NCI-H2081 (cell line): Measurements from ENCODE around the gene TIMM44.
"Not testable (repeated sequence)": the region's sequence is repeated elsewhere in the genome, so short reads cannot be mapped to it uniquely, and the experiment has no call there.

Experiments used
- DNase-seq, 2 experiments: peaks; one replicate each; lab custom pipeline; 2025; lab: John Stamatoyannopoulos, UW

The TIMM44 gene

GRCh38 chr19:7900401-7900870, 43.0 kb downstream of the TIMM44 start:
- DNase-seq: no peak

GRCh38 chr19:7899751-7900378, 43.6 kb downstream of the TIMM44 start:
- no peak for DNase-seq

- DNase-seq: no peak
Observed at GRCh38 chr19:7898967-7899366, 44.5 kb downstream of the TIMM44 start.

GRCh38 chr19:7897292-7897691, 46.2 kb downstream of the TIMM44 start:
- no peak for DNase-seq

GRCh38 chr19:7895565-7895964, 47.9 kb downstream of the TIMM44 start:
- no peak for DNase-seq

- DNase-seq: no peak
Observed at GRCh38 chr19:7894612-7895309, 48.7 kb downstream of the TIMM44 start.

- DNase-seq: not testable (repeated sequence)
Observed at GRCh38 chr19:7893362-7894101, 49.9 kb downstream of the TIMM44 start.

- no peak for DNase-seq
Observed at GRCh38 chr19:7888826-7889217, 54.6 kb downstream of the TIMM44 start.

GRCh38 chr19:7888145-7888825, 55.2 kb downstream of the TIMM44 start, which contains the start of gene LRRC8E:
Gene LRRC8E, plus strand, starts transcription at chr19:7888510. Its CDS starts 7,094 bp downstream, at chr19:7895604.
- DNase-seq: no peak

GRCh38 chr19:7887408-7888144, 55.9 kb downstream of the TIMM44 start:
- no peak for DNase-seq

GRCh38 chr19:7885818-7886217, 57.6 kb downstream of the TIMM44 start:
- no peak for DNase-seq

- DNase-seq: no peak
Observed at GRCh38 chr19:7883796-7884570, 59.5 kb downstream of the TIMM44 start.

- no peak for DNase-seq
Observed at GRCh38 chr19:7883105-7883504, 60.4 kb downstream of the TIMM44 start.

GRCh38 chr19:7881910-7882309, 61.6 kb downstream of the TIMM44 start:
- no peak for DNase-seq

- no peak for DNase-seq
Observed at GRCh38 chr19:7879836-7880235, 63.6 kb downstream of the TIMM44 start.

- no peak for DNase-seq
Observed at GRCh38 chr19:7879111-7879807, 64.2 kb downstream of the TIMM44 start.

GRCh38 chr19:7877249-7877836, 66.1 kb downstream of the TIMM44 start:
- no peak for DNase-seq
